ENCODE measurements around the gene ERC2. TPM values are rescaled to one million over a fixed set of nuclear protein-coding genes. Genes with fewer than 3 reads are reported as not detected.

The ERC2 gene
- total RNA-seq, 1 donor = 0.36 TPM

DNA sequence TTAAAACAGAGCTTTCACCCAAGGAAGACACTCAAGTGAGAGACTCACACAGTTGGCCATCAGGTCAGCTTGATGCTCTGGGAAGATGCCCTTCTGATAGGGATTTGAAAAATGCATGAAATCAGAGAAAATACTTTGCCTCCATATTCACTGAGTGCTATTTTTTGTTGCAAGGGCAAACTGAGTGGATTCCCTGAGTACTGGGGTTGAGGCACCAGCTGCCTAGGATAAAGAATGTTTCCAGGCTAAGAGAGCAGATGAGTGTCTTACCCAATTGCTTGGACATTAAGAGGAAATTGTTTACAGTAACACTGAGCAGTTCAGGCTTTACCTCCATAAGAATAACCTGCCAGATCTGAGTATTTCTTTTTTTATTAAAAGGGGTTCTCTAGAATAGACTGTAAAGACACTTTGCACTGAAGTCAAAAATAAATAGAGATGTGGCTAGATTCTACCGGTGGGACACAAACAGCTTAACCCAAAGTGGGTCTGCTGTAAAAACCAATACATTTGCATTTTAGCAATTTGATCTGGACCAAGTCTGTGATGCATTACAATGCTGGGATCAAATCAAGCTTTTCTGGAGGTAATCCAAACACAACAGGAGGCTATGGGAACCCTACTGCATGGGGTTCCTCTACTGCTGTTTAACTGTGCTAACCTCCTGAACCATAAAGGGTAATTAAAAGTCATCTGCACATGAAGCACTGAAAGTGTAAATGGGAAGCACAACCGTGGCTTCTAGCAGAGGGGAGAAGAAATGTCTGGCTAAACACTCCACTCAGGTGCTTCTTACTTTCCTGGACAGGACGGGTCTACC lies 742.4 kb downstream of the ERC2 start:
- H3K9me3 ChIP-seq (ENCODE audit: low read depth, low read length) = no peaks in the 10 kb centered on the region
- no peaks in the 10 kb centered on the region for H4K20me1 ChIP-seq (ENCODE audit: insufficient read depth, low read length)
- TF ChIP-seq, protein P1, sequence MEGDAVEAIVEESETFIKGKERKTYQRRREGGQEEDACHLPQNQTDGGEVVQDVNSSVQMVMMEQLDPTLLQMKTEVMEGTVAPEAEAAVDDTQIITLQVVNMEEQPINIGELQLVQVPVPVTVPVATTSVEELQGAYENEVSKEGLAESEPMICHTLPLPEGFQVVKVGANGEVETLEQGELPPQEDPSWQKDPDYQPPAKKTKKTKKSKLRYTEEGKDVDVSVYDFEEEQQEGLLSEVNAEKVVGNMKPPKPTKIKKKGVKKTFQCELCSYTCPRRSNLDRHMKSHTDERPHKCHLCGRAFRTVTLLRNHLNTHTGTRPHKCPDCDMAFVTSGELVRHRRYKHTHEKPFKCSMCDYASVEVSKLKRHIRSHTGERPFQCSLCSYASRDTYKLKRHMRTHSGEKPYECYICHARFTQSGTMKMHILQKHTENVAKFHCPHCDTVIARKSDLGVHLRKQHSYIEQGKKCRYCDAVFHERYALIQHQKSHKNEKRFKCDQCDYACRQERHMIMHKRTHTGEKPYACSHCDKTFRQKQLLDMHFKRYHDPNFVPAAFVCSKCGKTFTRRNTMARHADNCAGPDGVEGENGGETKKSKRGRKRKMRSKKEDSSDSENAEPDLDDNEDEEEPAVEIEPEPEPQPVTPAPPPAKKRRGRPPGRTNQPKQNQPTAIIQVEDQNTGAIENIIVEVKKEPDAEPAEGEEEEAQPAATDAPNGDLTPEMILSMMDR (IDR thresholded peaks at IDR 0.05; ENCODE audit: extremely low read depth, low read depth, low read length) = no peak
- no peak overlapping the region for H3K27ac ChIP-seq (ENCODE audit: low read depth, low read length)
- no peak overlapping the region for H3K4me3 ChIP-seq (ENCODE audit: insufficient read depth, low read length)
- peaks cover 2% of the 10 kb centered on the region for H3K4me1 ChIP-seq (ENCODE audit: insufficient read depth, low read length)
- no peaks in the 10 kb centered on the region for H3K36me3 ChIP-seq (ENCODE audit: insufficient read depth, low read length)
- H3K4me2 ChIP-seq (ENCODE audit: insufficient read depth, low read length) = no peak overlapping the region
- H3K27me3 ChIP-seq (ENCODE audit: insufficient read depth, low read length) = peaks cover 10% of the 10 kb centered on the region
- H2AFZ ChIP-seq (ENCODE audit: low read length) = no peak overlapping the region
- H3K79me2 ChIP-seq (ENCODE audit: insufficient read depth, low read length) = no peaks in the 10 kb centered on the region
- no peak for DNase-seq (ENCODE audit: insufficient read length, low spot score, missing footprints)

DNA sequence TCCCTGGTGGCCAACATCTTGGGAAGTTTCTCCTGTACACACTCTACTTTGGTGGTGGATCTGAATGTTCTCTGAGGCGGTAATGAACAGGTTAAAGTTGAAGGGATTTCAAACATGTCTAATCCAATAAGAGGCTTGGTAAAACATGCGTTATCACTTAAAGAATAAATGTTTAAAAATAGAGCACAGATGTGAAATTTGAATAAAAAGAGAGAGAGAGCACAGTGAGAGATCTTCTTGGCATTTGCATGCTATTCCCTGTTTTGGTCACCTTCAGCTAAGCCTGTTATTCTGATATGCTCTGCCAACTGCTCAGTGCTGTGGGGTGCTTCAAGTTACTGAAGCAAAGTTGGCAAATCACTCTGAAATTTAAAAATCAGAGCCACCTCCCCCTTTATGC lies 743.4 kb downstream of the ERC2 start:
- DNase-seq (ENCODE audit: insufficient read length, low spot score, missing footprints) = no peak
- no peaks in the 10 kb centered on the region for H3K79me2 ChIP-seq (ENCODE audit: insufficient read depth, low read length)

DNA sequence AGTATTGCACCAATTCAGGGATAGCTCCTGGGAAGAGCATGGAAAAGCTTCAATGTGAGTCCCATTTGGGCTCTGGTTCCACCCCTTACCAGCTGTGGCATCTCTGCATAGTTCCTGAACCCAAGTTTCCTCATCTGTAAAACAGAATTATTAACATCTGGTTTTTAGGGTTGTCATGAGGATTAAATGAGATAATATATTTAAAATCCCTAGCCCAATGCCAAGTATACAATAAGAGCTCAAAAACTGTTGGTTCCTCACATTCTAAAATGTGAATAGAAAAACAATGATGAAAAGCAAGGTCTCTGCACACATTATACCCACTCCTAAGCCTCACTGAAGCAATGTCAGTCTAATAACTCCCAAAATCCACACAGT lies 743.9 kb downstream of the ERC2 start:
- Histone ChIP-seq H3K4me2 (ENCODE audit: insufficient read depth, low read length) (no peak overlapping the region), H3K27me3 (ENCODE audit: insufficient read depth, low read length) (peaks cover 10% of the 10 kb centered on the region), H3K9me3 (ENCODE audit: low read depth, low read length) (no peaks in the 10 kb centered on the region), H3K27ac (ENCODE audit: low read depth, low read length) (no peak overlapping the region), H3K79me2 (ENCODE audit: insufficient read depth, low read length) (no peaks in the 10 kb centered on the region), H3K4me1 (ENCODE audit: insufficient read depth, low read length) (peaks cover 5% of the 10 kb centered on the region), H4K20me1 (ENCODE audit: insufficient read depth, low read length) (no peaks in the 10 kb centered on the region), H3K4me3 (ENCODE audit: insufficient read depth, low read length) (no peak overlapping the region), H2AFZ (ENCODE audit: low read length) (no peak overlapping the region), H3K36me3 (ENCODE audit: insufficient read depth, low read length) (no peaks in the 10 kb centered on the region)
- TF ChIP-seq, protein P1 (IDR thresholded peaks at IDR 0.05; ENCODE audit: extremely low read depth, low read depth, low read length) = no peak
- no peak for DNase-seq (ENCODE audit: insufficient read length, low spot score, missing footprints)

More for the DNA sequence above, 743.4 kb downstream of the ERC2 start:
- H3K27me3 ChIP-seq (ENCODE audit: insufficient read depth, low read length) = peaks cover 10% of the 10 kb centered on the region
- H3K9me3 ChIP-seq (ENCODE audit: low read depth, low read length) = no peaks in the 10 kb centered on the region
- TF ChIP-seq, protein P1 (IDR thresholded peaks at IDR 0.05; ENCODE audit: extremely low read depth, low read depth, low read length) = no peak
- no peaks in the 10 kb centered on the region for H3K36me3 ChIP-seq (ENCODE audit: insufficient read depth, low read length)
- no peak overlapping the region for H3K27ac ChIP-seq (ENCODE audit: low read depth, low read length)
- no peak overlapping the region for H2AFZ ChIP-seq (ENCODE audit: low read length)
- peaks cover 2% of the 10 kb centered on the region for H3K4me1 ChIP-seq (ENCODE audit: insufficient read depth, low read length)
- H3K4me3 ChIP-seq (ENCODE audit: insufficient read depth, low read length) = no peak overlapping the region
- H3K4me2 ChIP-seq (ENCODE audit: insufficient read depth, low read length) = no peak overlapping the region
- no peaks in the 10 kb centered on the region for H4K20me1 ChIP-seq (ENCODE audit: insufficient read depth, low read length)

DNA sequence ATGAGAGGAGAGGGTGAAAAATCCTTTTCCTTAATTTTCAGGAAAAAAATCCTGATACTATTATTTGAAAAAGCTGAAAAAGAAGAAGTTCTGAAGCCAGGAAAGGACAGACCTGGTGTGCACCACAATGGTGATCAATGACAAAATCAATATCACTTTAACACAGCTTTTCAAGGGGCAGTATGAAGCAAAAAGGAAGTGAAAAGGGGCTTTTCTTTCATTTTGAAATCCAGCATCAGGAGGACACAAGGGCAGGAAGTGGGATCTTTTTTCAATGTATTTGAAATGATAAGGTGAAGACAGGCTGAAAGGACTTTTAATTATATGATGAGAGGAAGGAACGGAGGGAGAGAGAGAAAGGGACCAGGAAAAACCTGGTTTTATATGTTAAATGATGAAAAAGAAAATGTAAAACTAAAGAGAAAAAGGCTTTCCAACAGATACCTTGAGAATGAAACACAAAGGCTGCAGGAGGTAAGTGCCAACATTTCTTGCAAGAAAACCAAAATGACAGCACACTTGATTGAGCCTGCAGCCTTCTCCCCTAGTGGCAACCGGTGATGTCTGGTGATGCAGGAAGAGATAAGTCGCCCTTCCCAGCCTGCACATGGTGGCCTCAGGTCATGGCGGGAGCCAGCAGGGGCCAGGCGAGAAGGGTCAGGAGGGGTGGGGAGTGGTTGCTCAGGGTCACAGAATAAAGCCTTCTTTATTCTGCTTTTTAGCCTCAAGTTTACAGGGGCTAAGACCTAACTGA lies 744.4 kb downstream of the ERC2 start:
- Histone ChIP-seq H3K9me3 (ENCODE audit: low read depth, low read length) (no peaks in the 10 kb centered on the region), H2AFZ (ENCODE audit: low read length) (no peak overlapping the region), H3K36me3 (ENCODE audit: insufficient read depth, low read length) (no peaks in the 10 kb centered on the region), H4K20me1 (ENCODE audit: insufficient read depth, low read length) (no peaks in the 10 kb centered on the region), H3K4me2 (ENCODE audit: insufficient read depth, low read length) (no peak overlapping the region), H3K4me1 (ENCODE audit: insufficient read depth, low read length) (peaks cover 11% of the 10 kb centered on the region), H3K79me2 (ENCODE audit: insufficient read depth, low read length) (no peaks in the 10 kb centered on the region), H3K27ac (ENCODE audit: low read depth, low read length) (no peak overlapping the region), H3K4me3 (ENCODE audit: insufficient read depth, low read length) (no peak overlapping the region), H3K27me3 (ENCODE audit: insufficient read depth, low read length) (peaks cover 10% of the 10 kb centered on the region)
- TF ChIP-seq, protein P1 (IDR thresholded peaks at IDR 0.05; ENCODE audit: extremely low read depth, low read depth, low read length) = no peak
- no peak for DNase-seq (ENCODE audit: insufficient read length, low spot score, missing footprints)

Measured in osteoblast (primary cell).